ENCODE results near the gene CSMD2.
"Not testable (repeated sequence)": the region's sequence is repeated elsewhere in the genome, so short reads cannot be mapped to it uniquely, and the experiment has no call there.

Gene CSMD2

DNA sequence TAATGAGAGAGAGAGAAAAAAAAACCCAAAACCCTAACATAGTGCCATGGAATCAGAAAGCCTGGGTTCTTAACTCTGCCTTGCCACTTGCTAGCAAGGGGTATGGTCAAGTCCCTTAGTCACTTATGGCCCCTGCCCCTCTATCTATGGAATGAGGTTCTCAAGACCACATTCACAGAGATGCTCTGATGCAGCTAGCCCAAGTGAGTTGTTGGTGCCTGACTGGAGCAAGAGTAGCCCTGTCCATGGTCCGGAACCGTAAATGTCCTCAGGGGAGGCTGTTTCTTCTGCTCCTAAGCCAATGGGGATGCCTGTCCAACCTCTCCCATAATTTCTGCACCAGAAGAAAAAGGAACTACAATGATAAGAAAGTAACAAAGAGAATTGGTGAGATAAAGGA is 56.8 kb downstream of the CSMD2 start:
- no peak for DNase-seq (ENCODE audit: low spot score)

DNA sequence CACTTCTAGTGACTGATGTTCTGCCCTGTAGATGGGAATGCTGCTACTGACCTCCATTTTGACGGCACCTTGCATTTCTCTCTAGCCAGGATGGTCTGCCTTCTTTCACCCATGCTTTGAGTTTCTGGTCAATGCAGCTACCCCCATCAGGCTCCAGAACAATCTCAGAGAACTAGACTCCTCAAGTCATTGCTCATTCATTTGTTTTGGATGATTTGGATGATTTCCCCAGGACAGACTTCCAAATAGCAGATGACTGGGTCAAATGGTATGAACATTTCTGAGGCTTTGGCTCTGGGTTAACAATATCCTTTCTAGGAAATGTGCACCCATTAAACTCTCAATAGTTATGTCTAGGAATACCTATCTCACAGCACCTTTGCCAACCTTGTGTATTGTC is 63.9 kb downstream of the CSMD2 start:
- DNase-seq (ENCODE audit: low spot score): no peak

DNA sequence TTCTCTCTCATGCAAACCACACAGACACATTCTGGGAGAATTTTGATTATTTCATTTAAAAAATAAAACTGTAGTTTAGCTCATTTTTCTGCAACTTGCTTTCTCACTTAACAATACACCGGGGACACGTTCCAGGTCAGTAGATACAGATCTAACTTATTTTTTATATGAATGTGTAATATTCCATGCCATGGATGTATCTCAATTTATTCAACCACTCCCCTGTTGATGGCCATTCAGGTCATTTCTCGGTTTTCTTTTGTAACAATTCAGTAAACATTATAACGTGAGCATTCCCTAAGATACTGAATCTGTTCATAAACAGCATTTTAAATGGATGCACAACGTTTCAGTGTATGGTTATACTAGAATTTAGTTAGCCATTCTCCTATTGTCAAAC is 64.7 kb downstream of the CSMD2 start:
- no peak for DNase-seq (ENCODE audit: low spot score)

DNA sequence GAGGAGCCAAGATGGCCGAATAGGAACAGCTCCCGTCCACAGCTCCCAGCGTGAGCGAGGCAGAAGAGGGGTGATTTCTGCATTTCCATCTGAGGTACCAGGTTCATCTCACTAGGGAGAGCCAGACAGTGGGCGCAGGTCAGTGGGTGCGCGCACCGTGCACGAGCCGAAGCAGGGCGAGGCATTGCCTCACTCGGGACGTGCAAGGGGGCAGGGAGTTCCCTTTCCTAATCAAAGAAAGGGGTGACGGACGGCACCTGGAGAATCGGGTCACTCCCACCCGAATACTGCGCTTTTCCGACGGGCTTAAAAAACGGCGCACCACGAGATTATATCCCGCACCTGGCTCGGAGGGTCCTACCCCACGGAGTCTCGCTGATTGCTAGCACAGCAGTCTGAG is 72.6 kb downstream of the CSMD2 start:
- not testable (repeated sequence) for DNase-seq (ENCODE audit: low spot score)

DNA sequence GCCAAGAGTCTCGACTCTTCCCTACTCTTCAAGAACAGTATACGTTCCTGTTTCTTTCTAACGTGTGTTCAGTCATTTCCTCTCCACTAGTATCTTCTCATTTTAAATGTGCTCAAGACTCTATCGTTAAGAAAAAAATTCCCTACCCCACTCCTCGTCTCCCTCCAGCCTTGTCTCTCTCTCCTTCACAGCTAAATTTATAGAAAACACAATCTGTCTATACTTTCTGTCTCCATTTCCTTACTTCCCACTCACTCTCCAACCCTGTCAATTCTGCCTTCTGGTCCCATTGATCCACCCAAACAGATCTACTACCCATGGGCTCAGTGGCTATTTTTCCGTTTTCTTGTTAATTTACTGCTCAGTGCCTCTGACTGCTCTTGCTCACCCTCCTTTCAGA is 75.3 kb downstream of the CSMD2 start:
- no peak for DNase-seq (ENCODE audit: low spot score)

DNA sequence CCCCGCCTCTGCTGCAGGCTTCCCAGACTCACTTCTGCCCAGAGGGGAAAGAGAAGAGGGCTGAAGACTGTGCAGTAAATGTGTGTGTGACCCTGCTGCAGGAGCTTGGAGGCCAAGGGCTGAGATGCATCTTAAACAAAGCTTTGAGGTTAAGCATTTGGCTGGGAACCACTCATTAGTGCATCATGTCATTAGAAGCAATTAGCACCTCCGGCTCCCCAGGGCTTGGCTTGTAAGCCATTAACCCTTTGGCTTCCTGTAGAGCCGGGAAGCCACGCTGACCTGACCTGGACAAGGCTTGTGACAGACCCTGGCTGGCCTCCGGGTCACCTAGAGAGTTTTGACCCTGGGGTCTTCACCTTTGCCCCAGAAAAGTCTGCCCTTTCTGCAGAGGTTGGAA is 77.0 kb downstream of the CSMD2 start:
- no peak for DNase-seq (ENCODE audit: low spot score)

DNA sequence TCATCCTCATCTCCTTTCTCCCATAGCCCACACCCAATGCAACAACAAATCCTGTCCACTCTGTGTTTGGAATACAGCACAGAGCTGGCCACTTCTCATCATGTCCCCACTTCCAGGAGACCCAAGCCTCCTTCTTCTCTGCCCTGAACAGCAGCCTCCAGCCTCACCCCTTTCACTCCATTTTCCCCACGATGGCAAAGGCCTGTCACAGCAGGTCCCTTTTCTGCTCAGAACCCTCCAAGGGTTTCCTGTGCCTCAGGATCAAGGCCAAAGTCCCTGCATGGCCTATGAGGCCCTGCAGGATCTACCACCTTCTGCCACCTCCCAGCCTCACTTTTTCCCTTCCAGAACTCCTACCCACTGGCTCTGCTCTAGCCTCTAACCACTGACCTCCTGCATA is 78.5 kb downstream of the CSMD2 start:
- DNase-seq (ENCODE audit: low spot score): no peak

DNA sequence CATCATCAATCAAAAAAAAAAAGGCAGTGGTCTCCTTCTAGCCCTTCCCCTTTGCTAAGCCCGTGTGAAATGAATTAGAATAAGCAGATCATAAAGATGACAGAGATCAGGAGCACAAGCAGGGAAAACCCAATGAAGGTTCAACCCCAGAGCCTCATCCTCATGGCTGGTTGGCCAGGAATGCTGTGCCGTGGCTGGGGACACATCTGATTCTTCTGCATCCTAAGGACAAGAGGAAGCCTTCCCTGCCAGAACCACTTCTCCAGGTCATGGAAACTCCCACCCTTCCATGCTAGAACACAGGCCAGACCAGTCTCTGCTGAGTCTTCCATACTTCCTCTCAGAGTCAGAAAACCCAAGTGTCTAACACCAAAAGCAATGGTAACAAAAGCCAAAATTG is 81.1 kb downstream of the CSMD2 start:
- no peak for DNase-seq (ENCODE audit: low spot score)

DNA sequence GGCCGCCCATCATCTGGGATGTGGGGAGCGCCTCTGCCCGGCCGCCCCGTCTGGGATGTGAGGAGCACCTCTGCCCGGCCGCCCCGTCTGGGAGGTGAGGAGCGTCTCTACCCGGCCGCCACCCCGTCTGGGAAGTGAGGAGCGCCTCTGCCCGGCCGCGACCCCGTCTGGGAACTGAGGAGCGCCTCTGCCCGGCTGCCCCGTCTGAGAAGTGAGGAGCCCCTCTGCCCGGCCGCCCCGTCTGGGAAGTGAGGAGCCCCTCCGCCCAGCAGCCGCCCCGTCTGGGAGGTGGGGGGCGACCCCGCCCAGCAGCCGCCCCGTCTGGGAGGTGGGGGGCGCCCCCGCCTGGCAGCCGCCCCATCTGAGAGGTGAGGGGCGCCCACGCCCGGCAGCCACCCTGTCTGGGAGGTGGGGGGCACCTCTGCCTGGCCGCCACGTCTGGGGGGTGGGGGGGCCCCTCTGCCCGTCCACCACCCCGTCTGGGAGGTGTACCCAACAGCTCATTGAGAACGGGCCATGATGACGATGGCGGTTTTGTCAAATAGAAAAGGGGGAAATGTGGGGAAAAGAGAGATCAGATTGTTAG is 82.9 kb downstream of the CSMD2 start:
- DNase-seq (ENCODE audit: low spot score): not testable (repeated sequence)

DNA sequence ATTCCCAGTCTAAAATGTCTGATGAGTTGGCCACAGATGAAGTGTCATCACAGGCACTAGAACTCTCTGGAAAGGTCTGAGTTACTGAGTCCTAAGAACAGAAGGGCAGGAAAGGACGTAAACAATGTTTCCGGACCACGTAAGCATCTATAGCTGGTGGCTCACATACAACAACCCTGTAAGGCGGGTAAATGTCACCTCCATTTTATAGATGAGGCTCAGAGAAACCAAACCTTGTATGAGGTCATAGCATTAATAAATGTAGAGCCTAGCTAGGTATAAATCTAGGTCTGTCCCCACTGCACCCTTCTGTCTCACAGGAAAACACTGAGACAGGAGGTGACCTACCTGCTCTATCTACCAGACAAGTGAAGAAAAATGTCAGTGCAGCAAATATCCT is 86.6 kb downstream of the CSMD2 start:
- DNase-seq (ENCODE audit: low spot score): no peak

DNA sequence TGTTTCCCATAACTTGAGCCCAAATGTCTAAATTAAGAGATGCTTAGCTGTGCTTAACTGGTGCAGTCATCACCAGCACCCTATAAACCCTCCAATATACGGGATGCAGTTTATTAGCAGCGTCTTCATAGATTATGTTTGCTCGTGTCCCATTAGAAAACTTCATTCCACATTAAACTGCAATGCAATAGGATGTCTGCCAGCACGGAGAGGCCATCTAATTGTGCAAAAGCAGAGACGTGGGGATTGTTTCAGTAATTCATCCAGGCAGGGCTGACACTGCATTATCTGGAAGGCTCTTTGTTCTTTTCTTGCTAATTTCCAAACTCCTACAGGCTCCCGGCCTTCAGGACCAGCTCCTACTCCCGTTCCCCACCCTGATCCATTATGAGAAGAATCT is 89.5 kb downstream of the CSMD2 start:
- DNase-seq (ENCODE audit: low spot score): peak; percentile 16

DNA sequence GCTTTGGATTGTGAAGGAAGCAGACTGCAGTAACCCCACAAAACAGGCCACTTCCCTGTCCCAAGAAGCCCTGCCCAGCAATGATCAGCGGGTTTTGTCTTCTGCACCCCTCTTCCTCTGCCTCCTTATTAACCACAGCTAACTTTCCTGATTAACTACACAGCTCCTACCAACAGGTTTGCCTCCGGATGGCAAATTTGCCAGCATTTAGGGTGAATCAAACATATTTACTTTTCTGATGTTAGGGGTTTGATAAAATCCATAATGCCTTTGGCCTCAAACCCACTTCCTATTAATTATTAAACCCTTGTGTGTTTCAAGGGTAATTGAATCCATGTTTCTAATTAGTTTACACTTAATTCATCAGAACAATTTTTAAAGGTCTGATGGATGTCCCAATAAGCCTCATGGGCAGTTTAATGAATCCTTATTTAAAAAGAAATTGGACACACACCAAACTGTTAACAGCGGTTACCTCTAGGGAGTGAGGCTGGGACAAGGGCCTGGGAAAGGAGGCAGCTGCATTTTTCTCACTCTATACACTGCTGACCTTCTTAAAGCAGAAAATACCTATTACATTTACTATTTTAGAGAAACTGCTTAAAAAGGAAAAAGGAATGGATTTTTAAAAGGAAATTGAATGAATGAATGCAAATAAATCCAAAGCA is 91.9 kb downstream of the CSMD2 start:
- DNase-seq (ENCODE audit: low spot score): no peak

DNA sequence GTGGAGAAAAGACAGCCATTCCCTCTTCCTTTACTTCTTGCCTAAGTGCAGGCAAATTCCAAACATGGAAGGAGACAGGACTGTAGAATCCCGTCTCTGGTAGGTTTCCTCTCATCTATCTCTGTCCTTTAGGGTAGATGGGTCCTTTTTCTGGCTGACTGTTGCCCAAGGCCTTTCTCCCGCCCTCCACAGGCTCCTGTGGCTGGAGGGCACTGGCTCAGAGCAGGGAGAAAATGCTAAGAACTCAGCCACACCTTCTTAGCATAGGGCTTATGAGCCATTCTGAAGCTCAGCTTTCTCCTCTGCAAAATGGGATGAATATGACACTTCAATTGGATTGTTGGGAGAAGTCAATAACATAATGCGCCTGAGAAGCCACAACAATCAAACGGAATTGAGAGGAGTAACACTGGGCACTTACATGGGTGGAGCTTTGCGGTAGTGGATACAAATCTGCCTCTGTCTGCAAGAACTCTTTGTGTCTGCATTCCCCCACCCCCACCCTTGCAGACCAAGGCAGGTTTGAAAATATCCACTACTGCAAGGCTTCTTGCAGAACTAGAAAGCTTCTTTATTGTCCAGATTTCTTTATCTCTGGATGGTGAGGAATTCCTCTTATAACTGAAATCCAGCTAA is 94.7 kb downstream of the CSMD2 start:
- DNase-seq (ENCODE audit: low spot score): peak; percentile 74

DNA sequence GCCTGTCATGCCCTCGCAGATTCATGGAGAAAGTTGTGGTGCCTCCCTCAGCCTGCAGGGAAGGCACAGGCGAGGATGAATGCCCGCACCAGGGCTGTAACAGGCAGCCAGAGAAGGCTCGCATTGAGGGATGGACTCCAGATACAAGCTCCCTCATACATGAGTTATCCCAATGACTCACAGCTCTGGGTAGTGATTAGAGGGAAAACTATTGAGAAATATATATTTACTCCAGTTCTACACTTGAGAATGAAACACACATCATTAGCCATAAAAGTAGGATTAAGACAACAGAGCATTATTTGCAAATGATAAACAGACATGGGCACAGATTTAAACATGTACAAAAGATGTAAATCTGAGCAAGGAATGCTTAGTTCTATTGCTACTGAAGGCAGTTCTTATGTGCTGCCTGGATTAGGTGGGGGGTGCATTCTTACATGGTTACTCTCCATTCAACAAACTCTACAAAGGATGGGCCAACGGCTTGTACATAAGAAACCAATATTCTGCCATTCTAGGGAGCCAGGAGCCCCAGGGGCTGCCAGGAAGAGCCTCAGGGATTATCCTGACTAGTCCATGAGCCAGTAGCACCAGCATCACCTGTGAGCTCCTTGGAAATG is 97.9 kb downstream of the CSMD2 start:
- DNase-seq (ENCODE audit: low spot score): peak; percentile 43

DNA sequence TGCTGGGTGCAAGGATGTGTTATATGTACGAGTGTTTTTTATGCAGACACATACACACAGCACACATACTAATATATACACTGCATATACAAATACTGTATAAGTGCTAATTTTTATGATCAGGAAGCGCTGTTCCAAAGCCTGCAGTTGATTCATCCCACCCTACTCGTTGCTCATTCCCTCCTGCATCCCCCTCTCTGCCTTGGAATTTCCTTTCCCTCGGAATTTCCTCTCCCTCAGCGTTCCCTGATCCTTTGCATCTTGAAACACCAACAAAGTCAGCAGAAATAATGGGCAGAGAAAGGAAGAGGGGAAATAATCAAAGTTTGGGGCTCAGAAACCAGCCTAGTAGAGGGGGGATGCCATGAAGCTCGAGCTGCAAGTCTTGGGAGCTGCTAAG is 98.9 kb downstream of the CSMD2 start:
- no peak for DNase-seq (ENCODE audit: low spot score)

DNA sequence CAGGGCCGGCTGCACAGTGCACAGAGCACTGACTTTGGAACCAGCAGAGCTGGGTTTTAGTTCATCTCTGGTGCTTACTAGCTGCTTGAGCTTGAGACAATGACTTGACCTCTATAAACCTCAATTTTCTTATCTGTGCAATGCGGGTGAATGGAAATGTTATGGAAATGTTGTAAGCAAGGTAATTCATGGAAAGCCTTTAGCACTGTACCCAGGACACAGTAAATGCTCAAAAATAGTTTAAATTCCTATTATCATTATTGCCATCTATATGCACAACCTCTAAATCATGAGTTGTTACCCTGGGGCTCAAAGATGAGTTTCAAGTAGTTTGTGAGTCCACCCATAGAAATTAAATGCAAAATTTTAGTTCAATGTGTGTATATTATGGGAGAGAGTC is 99.5 kb downstream of the CSMD2 start:
- no peak for DNase-seq (ENCODE audit: low spot score)

DNA sequence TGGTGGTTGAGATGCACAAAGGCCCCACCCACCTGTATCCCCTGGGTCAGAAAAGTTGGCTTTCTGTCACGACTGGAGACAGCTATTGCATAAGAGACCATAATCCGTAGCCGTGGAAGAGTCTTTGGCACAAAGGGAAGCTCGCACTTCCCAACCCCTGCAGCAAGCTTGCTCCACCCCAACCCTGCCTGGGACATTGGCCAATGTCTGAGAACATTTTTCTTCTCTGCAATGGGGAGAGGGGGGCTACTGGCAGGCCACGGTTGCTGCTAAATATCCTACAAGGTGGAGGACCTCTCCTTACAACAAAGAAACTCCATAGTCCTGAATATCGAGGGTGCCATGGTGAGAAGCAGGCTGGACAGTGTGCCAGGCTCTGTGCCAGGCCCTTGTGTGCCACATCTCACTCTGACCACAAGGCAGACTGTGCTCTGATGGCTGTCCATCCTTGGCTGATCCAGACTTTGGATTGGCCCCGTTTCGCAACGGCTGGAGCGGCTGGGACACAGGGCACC is 104.1 kb downstream of the CSMD2 start:
- peak; percentile 43 for DNase-seq (ENCODE audit: low spot score)

DNA sequence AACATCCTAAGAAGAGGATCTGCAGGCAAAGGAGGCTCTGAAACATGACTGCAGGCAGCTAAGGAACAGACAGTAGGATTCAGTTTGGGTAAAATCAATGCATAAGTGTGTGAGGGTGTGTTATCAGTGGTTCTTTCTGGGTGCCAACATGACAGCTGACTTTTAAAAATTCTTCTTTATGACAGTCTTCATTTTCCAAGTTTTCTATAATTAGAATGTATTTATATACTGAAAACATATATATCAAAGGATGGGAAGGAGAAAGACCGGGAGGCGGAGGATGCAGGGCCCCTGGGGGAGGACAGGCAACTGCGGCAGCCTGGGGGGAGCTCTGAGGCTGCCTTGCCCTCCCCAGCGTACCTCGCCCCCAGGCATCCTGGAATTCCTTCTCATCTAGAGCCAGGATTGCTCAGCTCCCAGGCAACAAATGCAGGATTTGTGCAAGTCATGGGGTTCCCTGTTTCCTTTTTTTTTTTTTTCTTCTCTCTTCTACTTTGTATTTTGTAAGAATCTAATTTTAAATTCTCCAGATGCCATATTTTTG is 104.8 kb downstream of the CSMD2 start:
- DNase-seq (ENCODE audit: low spot score): no peak

DNA sequence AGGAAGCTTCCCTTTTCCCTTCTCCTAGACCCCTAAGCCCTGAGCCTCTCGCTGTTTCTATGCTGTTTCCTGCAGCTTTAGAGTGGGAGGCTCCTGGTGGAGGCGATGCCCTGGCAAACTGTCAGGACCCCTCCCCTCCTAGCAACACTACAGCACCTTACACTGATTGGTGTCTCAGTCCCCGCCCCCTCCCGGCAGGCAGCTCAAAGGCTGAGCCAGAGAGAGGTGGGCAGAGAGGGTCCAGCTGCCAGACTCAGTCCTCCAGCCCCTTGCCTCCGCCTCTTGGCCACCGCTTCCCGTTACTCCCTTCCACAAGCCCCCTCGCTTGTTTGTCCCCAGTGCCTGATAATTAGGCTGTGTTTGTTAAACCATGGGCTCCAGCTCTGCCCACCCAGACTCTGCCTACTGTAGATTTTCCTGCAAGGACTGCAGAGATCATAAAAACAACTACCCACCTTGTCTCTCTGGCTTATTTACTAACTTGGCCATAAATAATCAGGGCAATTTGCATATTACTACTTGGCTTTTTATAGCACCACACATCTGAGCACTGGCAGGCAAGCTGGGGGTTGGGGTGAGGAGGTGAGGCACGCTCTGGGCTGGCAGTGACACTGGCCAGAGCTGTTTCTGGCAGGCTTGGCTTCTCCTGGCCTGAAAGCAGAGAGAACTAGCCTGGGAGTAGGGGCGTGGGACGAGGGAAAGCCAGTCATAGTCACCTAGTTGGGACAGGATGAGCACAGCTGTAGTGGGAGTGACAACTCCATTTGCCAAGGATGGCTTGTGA is 107.5 kb downstream of the CSMD2 start:
- DNase-seq (ENCODE audit: low spot score): no peak

DNA sequence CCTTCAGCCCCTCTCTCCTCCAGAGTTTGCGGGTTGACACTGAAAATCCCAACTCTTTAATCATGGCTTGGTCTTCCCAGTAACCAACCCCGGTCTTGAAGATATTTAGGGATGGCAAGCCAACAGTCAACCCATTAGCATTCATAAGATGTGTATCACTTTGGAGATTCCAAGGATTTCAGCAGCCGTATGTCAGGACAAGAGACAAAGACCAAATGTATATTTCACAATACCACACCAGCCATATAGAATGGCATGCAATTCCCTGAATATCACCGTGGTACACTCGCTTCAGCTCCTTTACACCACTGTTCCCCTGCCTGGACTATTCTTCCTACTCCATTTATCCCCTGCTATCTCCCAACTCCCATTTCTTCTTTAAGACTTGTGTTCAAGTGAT is 109.2 kb downstream of the CSMD2 start:
- DNase-seq (ENCODE audit: low spot score): no peak

DNA sequence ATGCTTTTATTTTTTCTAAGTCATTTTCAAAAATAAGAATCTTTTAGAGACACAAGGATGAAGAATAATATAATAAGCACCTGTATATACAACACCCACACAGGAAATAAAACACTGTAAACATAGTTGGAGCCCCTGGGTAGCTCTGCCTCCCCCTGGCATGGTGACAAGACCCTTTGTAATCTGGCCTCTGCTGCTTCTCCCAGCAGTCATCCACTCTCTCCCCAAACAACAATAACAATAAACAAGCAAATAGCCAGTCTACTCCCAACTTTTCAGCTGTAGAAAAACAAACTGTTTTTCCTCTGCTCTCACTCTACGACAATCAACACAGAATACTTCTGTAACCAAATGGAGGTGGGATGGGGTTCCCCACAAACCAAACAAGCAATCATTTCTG is 110.1 kb downstream of the CSMD2 start:
- peak; percentile 14 for DNase-seq (ENCODE audit: low spot score)

DNA sequence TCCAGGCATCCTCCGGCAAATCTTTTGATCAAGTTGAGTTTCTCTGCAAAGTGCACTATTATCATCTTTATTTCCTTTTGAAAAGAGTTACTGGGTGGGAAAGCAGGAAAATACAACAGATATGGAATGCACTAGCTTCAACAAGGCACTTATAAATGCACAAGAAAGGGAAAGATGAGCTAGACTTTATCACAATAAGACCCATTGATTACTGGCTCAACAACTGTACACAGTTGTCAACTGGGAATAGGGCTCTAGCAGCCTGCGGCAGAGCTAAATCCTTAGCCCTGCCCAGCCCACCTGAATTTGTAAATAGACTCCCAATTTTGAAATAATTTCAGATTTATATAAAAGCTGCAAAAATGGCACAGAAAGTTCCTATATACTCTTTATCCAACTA is 111.4 kb downstream of the CSMD2 start:
- DNase-seq (ENCODE audit: low spot score): peak; percentile 63
